ENCODE measurements around the gene REPS1.

DNA sequence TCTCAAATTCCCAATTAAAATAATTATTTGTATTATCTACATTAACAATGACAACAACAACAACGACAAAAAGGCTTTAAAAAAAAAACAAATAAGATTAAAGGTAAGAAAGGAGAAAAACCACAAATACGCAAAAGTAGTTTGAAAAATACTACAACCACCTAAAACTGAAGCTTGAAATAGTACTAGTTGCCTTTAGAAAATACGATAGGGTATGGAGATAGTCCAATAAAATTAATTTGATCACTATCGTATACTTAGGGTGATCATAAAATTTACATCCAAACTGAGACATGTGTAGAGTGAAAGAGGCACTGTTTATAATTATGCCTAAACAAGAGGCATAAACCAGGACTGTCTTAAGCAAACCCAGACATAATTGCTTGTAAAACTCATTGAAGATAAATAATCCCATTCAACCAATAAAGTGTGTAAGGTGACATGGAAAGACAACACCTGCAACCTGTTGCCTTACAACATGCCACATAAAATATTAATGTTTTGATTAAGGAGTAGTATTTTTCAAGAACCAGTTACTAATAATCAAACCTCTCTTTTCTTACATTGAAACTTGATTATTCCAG lies 22.7 kb downstream of the REPS1 start:
- TF ChIP-seq POLR2A (IDR thresholded peaks at IDR 0.05; ENCODE audit: low read length) (no peak), GATA1 (IDR thresholded peaks at IDR 0.05; ENCODE audit: low read depth, low read length) (no peak)

Data from erythroblast (primary cell).